Parathyroid adenoma (tissue), 2 donors: ENCODE results near the gene FXYD2.

Source experiments
- H2AFZ ChIP-seq: fragments of 300-600 bp; sonication (generic); one replicate; pipeline ENCODE4 v1.7.0; 2017; ENCODE audit warnings: antibody characterized with exemption, mild to moderate bottlenecking
- H3K27ac ChIP-seq: fragments of 300-600 bp; sonication (generic); one replicate; pipeline ENCODE4 v1.7.0; 2017
- H3K27me3 ChIP-seq: fragments of 300-600 bp; sonication (generic); one replicate; pipeline ENCODE4 v1.7.0; 2017; ENCODE audit warnings: low read length; ENCODE audit not compliant: control insufficient read depth, insufficient read depth
- H3K36me3 ChIP-seq: fragments of 300-600 bp; sonication (generic); one replicate; pipeline ENCODE4 v1.7.0; 2017; ENCODE audit warnings: low read length; ENCODE audit not compliant: control insufficient read depth, insufficient read depth
- H3K4me1 ChIP-seq: fragments of 300-600 bp; sonication (generic); one replicate; pipeline ENCODE4 v1.7.0; 2017; ENCODE audit warnings: control low read depth
- H3K4me2 ChIP-seq: fragments of 300-600 bp; sonication (generic); one replicate; pipeline ENCODE4 v1.7.0; 2017; ENCODE audit warnings: low read length
- H3K4me3 ChIP-seq: fragments of 300-600 bp; sonication (generic); one replicate; pipeline ENCODE4 v1.7.0; 2017; ENCODE audit warnings: low read depth, low read length
- H3K79me2 ChIP-seq: fragments of 300-600 bp; sonication (generic); one replicate; pipeline ENCODE4 v1.7.0; 2017; ENCODE audit warnings: control low read depth
- H3K9ac ChIP-seq: fragments of 300-600 bp; sonication (generic); one replicate; pipeline ENCODE4 v1.7.0; 2017; ENCODE audit warnings: mild to moderate bottlenecking
- H3K9me3 ChIP-seq: fragments of 300-600 bp; sonication (generic); one replicate; pipeline ENCODE4 v1.7.0; 2017; ENCODE audit warnings: low read length; ENCODE audit not compliant: control insufficient read depth
- TF ChIP-seq, protein P1 (sequence below): fragments of 300-600 bp; sonication (generic); IDR thresholded peaks from one replicate; pipeline ENCODE4 v1.7.0; 2017; ENCODE audit warnings: antibody characterized with exemption, mild to moderate bottlenecking
- donor health status: primary hyperparathyroidism.

FXYD2 gene

DNA sequence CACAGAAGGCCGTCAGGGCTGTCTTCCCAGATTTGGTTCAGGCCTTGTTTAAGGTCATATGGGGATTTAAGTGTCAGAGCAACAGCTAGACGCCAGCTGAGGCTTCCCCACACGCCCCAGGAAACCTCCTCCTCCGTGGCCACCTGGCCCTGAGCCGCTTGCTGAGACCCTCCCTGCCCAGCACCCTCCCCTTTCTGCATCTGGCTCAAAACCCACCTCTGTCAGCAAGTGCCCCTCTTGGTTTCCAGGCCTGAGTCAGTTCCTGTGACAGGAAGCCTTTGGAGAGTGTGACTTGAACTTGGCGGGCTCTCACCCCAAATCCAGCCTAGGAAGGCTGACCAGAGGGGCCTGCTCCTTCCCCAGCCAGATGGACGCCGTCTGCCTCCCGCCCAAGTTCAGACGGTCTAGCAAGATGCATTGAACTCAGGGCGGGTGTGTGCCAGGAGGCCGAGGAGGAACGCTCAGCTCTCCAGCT, 561 bp downstream of the FXYD2 start:
- Histone ChIP-seq H3K9ac (no peak overlapping the region), H3K27me3 (no peaks in the 10 kb centered on the region), H3K36me3 (no peaks in the 10 kb centered on the region), H3K4me3 (no peak overlapping the region), H3K9me3 (no peaks in the 10 kb centered on the region), H3K27ac (no peak overlapping the region), H3K79me2 (no peaks in the 10 kb centered on the region), H3K4me1 (no peaks in the 10 kb centered on the region), H3K4me2 (no peak overlapping the region), H2AFZ (no peak overlapping the region)
- TF ChIP-seq, protein P1, sequence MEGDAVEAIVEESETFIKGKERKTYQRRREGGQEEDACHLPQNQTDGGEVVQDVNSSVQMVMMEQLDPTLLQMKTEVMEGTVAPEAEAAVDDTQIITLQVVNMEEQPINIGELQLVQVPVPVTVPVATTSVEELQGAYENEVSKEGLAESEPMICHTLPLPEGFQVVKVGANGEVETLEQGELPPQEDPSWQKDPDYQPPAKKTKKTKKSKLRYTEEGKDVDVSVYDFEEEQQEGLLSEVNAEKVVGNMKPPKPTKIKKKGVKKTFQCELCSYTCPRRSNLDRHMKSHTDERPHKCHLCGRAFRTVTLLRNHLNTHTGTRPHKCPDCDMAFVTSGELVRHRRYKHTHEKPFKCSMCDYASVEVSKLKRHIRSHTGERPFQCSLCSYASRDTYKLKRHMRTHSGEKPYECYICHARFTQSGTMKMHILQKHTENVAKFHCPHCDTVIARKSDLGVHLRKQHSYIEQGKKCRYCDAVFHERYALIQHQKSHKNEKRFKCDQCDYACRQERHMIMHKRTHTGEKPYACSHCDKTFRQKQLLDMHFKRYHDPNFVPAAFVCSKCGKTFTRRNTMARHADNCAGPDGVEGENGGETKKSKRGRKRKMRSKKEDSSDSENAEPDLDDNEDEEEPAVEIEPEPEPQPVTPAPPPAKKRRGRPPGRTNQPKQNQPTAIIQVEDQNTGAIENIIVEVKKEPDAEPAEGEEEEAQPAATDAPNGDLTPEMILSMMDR = no peak

DNA sequence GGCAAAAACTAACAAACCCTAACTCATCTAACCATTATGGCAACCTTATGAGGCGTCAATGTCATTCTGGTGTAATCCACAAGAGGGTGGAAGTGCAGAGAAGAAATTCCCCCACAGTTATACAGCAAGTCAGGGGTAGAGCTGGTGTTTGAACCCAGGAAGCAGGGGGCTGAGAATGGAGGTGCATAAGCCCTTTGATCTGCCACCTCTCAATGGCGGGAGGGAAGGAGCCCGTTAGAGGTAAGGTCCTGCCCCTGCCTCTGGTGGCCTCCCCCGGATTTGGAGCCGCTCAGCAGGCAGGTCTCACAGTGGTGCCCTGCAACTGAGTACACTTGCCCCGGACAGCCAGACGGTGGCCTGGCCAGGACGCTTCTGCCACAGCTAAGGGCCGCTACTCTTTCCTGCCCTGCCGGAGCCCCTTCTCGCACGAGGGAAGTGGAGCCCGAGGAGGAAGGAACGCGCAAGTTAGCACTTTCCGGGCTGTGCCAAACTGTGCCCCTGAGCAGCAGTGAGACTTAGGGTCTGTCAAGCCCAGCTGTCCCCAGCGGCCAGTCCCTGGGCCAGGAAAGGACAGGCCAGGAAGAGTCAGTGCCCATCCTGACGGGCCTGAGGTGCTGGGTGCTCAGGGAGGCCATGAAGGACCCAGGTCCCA, 1.1 kb downstream of the FXYD2 start:
- Histone ChIP-seq H3K27ac (no peak overlapping the region), H3K4me3 (no peak overlapping the region), H3K9ac (no peak overlapping the region)

DNA sequence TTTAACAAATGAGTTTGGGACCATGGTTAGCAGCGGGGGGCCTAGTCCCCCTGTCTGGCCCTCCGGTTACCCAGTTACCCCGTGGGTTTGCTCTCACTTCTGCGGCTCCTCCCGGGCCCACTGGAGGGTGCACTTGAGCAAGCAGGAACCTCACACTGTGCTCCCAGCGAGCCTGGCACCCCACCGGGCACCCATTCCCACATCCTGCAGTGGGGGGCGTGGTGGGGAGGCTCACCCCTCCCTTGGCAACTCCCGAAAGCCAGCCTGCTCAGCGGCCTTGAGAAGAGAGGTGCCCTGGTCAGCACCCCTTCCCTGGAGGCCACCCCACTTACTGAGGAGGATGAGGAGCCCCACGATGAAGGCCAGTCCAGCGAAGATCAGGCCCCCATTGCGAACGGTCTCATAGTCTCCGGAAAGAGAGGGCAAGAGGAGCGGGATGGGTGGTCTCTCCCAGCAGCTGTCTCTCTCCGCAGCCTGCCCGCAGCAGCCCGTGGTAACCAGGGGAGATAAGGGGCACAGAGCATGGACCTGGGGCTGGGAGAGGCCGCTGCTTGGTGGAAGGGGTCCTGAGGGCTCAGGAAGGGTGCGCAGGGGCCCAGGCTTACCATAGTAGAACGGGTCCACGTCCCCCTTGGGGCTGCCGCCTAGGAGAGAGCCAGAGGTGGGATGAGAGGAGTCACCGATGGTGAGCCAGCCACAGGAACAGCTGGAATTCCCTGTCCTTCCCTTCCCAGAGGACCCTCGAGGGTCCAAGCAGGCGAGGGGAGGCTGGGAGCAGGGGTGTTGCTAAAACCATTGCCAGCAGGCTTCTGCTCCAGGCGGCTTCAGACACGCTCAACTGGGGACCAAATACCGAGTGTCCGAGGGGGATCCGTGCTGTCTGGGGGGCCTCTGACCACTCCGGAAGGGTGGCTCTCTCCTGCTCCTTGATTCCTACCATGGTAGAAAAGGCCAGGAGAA, 2.2 kb downstream of the FXYD2 start:
- no peaks in the 10 kb centered on the region for H3K9me3 ChIP-seq
- no peaks in the 10 kb centered on the region for H3K4me1 ChIP-seq
- H3K4me3 ChIP-seq = no peak overlapping the region
- no peak overlapping the region for H3K9ac ChIP-seq
- no peaks in the 10 kb centered on the region for H3K36me3 ChIP-seq
- H2AFZ ChIP-seq = no peak overlapping the region
- no peak overlapping the region for H3K27ac ChIP-seq
- no peaks in the 10 kb centered on the region for H3K79me2 ChIP-seq
- no peaks in the 10 kb centered on the region for H3K27me3 ChIP-seq
- TF ChIP-seq, protein P1 = no peak
- H3K4me2 ChIP-seq = no peak overlapping the region

More for the DNA sequence above, 1.1 kb downstream of the FXYD2 start:
- Histone ChIP-seq H3K79me2 (no peaks in the 10 kb centered on the region), H3K4me1 (no peaks in the 10 kb centered on the region), H3K36me3 (no peaks in the 10 kb centered on the region), H3K9me3 (no peaks in the 10 kb centered on the region), H2AFZ (no peak overlapping the region), H3K4me2 (no peak overlapping the region), H3K27me3 (no peaks in the 10 kb centered on the region)
- TF ChIP-seq, protein P1 = no peak

DNA sequence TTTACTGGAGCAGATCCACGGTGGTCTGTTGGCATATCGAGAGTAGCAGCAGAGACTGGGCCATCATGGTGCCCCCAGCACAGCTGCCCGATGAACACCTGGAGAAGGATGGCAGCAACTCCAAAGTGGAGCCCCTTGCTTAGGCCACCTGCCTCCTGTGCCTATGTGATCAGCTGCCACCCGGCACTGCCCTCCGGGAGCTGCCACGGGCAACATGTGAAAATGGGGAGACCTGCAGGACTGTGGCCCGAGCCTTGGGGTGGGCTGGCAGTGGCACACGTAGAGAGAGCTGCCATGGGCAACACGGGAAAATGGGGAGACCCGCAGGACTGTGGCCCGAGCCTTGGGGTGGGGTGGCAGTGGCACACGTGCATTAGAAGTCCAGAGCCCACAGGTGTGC, 3.1 kb downstream of the FXYD2 start:
- no peaks in the 10 kb centered on the region for H3K4me1 ChIP-seq
- no peaks in the 10 kb centered on the region for H3K9me3 ChIP-seq
- H3K27ac ChIP-seq = no peak overlapping the region
- H2AFZ ChIP-seq = no peak overlapping the region
- no peak overlapping the region for H3K4me2 ChIP-seq
- no peak overlapping the region for H3K4me3 ChIP-seq
- no peaks in the 10 kb centered on the region for H3K79me2 ChIP-seq
- H3K9ac ChIP-seq = no peak overlapping the region
- TF ChIP-seq, protein P1 = no peak
- no peaks in the 10 kb centered on the region for H3K27me3 ChIP-seq
- no peaks in the 10 kb centered on the region for H3K36me3 ChIP-seq
